Astrocyte of the hippocampus (primary cell): ENCODE data around the gene NEK10.
"Not testable (repeated sequence)": the region's sequence is repeated elsewhere in the genome, so short reads cannot be mapped to it uniquely, and the experiment has no call there.

Experiments used
- DNase-seq: peaks from one replicate; pipeline ENCODE4 v3.0.0; 2011; ENCODE audit warnings: low read depth, low spot score

Gene NEK10, protein sequence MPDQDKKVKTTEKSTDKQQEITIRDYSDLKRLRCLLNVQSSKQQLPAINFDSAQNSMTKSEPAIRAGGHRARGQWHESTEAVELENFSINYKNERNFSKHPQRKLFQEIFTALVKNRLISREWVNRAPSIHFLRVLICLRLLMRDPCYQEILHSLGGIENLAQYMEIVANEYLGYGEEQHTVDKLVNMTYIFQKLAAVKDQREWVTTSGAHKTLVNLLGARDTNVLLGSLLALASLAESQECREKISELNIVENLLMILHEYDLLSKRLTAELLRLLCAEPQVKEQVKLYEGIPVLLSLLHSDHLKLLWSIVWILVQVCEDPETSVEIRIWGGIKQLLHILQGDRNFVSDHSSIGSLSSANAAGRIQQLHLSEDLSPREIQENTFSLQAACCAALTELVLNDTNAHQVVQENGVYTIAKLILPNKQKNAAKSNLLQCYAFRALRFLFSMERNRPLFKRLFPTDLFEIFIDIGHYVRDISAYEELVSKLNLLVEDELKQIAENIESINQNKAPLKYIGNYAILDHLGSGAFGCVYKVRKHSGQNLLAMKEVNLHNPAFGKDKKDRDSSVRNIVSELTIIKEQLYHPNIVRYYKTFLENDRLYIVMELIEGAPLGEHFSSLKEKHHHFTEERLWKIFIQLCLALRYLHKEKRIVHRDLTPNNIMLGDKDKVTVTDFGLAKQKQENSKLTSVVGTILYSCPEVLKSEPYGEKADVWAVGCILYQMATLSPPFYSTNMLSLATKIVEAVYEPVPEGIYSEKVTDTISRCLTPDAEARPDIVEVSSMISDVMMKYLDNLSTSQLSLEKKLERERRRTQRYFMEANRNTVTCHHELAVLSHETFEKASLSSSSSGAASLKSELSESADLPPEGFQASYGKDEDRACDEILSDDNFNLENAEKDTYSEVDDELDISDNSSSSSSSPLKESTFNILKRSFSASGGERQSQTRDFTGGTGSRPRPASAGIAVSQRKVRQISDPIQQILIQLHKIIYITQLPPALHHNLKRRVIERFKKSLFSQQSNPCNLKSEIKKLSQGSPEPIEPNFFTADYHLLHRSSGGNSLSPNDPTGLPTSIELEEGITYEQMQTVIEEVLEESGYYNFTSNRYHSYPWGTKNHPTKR

DNA sequence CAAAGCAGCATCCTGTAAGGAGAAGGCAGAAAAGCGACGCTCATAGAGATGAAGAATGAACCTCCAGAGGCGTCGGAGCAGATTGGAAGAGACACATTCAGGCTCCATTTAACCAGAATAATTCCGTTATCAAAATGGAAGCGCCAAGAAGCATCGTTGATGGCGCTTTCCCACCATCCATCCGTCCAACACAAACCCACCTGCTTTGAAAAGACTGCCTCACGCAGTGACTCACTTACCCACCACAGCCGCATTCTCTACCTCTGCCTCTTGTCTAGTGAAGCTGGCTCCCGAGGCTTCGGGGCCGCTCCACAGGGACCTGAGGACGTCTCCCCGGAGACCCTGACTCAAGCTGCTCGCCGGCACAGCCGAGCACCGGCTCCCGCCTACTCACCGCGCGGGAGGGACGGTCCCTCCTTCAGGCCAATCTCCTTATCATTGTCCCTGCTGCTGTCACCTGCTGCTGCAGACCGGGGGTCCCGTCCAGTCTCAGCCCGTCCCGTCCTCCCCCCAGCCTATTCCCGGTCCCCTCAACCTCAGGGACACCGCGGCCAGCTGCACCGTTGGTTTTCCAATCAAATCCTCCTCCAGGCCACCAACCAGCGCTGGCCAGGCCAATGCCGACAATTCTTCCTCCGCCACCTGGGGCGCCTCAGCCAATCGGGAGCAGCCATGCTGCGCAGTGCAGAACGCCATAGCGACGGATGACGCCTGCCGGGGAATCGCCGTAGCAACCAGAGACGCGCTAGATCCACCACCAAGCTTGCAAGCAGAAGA lies at the start of gene NEK10:
NEK10 (minus strand) TSS at position 553 of the 777 bp plus-strand sequence. CDS start 16,501 bp downstream, outside the sequence.
- DNase-seq = peak; percentile 96

DNA sequence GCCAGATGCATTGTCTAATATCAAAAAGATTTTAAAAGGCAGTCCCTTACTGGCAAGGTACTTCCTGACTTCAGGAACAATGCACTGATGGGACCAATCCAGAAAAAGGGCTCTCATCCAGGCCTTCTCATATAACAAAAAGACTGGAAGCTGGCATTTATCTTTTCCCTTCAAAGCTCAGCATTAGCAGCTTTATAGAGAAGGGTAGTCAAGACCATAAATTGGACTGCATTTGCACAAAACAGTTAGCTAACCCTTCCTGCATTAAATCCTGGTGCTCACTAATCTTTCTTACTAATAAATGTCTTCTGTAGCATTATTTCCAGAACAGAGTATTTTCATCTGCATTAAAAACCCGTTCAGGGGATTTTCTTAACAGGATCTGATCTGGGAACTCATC lies 46.0 kb upstream of the NEK10 start:
- DNase-seq = no peak

DNA sequence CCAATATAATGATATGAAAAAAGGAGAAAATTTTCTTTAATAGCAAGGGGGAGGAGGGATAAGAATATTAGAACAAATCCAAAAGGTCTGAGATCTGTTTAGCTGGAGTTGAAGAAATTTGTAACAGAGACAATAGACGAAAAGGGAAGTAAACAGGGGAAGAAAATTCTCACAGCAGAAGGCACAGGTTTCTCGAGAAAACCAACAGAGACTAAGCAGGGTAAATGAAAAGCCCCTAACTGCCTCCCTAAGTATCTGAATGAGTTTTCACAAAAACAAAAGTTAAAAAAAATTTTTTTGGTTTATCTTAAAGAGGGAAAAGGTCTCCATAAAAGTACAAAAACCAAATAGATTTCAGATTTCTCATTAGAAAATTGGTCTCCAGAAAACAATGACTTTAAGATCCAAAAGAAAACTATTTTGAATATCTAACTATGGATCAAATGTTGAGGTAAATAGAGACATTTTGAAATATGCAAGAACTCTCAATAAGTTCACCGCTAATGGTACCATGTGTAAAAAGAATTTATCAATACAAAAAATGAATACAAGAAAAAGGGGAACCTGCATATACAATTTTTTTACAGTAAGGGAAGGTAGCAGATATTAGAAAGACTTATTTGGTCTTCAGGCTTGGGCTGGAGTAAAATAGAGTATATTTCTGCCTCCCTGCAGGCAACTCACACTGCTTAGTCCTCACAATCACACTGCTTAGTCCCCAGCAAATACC lies 23.9 kb upstream of the NEK10 start:
- no peak for DNase-seq

DNA sequence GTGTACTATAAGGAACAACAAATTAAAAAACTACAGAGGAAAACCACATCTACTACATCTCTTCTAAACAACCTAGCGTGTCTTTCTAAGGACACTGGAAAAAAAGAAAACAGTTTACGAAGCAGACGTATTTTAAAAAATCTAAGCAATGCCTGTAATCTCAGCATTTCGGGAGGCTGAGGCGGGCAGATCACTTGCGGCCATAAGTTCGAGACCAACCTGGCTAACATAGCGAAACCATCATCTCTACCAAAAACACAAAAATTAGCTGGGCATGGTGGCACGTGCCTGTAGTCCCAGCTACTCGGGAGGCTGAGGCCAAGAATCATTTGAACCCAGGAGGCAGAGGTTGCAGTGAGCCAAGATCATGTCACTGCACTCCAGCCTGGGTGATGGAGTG lies 23.2 kb upstream of the NEK10 start:
- DNase-seq = not testable (repeated sequence)

DNA sequence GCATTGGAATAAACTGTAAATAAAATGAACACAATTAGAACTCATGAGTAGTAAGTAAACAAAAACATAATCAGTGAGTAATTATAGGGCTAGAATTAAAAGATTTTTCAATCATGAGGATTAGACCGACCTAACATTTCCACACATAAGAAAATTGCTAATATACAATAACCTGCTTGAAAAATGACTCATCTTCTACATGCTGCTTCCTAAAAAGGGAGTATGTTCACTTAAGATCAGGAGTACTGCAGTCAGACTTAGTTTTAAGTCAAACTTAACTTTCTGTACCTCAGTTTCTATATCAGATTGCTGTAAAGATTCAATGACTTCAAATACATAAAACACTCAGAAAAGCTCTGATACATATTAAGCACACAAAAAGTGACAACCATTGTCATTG lies 22.6 kb upstream of the NEK10 start:
- DNase-seq = no peak

DNA sequence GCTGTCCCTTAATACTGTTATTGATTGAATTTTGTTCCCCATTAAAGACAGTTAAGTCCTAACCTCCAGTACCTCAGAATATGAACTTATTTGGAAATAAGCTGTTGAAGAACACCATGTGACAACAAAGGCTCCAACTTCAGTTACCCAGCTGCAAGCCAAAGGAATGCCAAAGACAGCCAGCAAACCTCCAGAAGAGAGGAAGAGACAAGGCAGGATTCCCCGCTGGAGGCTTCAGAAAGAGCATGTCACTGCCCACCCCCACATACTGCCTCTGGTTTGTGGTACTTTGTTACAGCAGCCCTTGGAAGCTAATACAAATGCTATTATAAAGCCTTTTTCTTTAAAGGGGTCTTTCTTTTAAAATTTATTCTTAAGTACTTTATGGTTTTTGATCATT lies 18.4 kb upstream of the NEK10 start:
- peak; percentile 31 for DNase-seq

DNA sequence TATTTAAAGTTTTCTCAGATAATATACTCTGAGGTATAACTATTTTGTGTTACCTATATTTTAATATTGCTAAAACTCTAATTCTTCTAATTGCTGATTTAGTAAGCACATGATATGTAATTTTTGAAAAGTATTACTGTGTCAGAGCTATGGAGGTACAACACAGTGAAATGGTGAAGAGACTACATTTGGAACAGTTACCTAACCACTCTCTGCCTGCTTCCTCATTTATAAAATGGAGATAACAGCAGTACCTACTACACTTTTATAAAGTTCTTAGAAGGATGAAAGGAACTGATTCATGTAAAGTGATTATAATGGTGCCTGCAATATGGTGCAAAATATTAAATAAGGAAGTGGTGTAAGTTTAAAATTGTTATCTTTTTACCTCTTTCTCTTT lies 16.3 kb upstream of the NEK10 start:
- DNase-seq = no peak

DNA sequence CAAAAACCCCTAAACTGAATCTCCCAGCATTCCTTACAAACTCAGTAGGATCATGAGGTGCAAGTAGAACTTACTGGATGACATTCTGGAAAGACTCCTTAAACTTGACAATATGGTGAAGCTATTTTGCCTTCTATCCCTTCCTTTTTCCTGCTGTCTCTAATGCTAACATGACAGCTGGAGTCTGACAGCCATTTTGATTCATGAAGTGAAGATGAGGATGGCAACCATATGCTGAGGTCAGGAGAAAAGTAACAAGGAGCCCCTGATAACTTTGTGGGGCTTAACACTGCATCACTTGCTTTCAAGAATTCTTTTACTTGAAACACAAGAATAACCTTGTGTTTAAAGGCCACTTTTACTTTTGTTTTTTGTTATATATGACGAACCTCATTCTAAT lies 15.0 kb upstream of the NEK10 start:
- no peak for DNase-seq

DNA sequence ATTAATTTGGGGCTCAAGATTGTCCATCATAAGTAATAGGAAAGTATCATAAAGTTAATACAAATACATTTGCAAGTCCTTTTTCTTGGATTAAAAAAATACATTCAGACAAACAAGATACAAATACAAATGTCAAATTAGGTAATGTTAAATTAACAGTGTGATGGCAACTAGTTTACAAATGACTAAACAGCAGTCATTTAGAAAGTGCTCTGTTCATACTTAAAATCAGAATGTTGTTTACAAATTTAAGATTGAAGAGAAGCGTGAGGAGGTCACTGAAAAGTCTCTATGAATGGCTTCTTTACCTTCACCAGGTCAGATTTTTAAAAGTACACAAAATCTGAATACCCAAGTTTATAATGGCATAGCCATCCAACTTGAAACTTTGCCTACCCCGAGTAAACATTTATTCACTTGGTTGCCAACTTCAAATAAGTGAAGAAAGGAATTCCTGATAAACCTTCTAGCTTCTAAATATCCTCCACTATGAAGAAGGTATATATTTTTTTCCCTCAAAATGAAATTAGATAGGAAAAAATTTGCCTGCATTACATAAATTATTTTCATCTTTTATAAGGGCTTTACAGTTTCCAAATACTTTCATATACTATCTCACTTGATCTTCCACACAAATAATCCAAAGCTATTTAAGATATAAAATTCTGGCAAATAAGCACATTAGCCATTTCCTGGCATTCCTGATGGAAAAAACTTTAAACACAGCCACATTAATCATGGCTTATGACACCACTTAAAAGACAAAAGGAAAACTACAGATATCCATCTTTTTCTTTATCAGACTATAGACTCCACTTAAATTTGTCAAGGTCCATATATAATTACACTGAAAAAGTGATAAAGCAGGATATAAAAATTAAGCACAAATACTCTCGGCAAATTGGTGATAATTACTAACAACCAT lies 11.5 kb upstream of the NEK10 start:
- DNase-seq = no peak

DNA sequence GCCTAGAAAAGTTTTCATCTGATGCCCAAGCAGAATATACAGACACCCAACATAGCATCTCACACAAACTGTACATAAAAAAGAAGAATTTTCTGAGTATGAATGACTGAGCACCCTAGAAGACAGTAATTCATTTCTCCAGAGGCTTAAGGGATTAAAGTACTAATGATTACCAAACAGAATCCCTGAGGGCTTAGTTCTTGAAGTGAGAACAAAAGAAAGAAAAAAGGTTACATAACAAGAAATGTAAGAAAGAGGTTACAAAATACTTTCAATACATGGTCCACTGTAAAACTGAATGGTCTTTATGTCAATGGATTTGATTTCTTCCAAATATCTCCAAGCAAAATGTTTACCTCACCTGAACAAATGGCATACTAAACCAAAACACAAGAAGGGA lies 9.1 kb upstream of the NEK10 start:
- DNase-seq = no peak

DNA sequence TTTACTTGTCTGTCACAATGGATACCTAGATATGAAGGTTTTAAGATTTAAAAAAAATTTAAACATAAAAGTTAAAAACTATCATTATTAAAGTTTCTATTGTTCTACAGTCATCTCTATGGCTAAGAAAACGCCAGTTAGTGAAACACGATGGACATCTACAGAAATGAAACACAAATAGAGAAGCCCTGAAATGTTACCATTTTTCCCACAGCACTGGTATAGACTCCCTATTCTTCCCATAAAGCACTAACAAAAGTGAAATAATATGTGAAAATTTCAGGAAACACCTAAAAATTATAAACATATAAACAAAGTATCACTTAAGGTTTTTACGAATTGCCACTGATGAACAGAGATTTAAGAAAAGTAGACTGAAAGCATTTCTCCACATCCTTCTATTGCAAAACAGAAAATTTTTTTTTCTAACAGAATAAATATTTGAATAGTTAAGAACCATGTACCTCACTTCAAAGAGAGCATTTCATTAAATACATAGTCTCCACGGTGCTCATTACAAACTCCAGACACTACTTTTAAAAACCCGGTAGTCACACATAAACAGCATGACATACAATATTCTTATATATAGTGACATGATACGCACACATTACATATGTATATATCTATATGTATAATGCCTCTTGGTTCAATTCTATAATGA lies 7.1 kb upstream of the NEK10 start:
- no peak for DNase-seq

DNA sequence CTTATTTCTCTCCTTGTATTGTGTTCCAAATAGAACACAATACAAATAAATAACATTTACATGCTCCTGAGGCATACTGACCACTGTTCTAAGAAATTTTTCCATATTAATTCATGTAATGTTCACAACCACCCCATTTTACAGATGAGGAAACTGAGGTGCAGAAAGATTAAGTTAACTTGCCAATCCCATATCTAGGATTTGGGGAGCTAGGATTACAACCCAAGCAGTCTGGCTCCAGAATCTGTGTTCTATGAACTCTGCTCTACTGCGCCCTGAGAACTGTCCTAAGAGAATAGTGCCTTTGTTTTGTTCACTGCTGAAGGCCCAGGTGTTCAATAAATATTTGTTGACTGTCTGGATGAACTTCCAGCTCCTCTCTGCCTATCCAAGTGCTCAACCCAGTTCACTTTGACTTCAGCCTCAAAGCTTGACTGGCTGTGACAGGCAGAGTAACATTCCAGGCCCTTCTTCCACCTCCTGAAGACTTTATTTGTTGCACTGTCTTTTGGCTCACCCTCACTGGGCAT lies 3.1 kb downstream of the NEK10 start:
- DNase-seq = no peak

DNA sequence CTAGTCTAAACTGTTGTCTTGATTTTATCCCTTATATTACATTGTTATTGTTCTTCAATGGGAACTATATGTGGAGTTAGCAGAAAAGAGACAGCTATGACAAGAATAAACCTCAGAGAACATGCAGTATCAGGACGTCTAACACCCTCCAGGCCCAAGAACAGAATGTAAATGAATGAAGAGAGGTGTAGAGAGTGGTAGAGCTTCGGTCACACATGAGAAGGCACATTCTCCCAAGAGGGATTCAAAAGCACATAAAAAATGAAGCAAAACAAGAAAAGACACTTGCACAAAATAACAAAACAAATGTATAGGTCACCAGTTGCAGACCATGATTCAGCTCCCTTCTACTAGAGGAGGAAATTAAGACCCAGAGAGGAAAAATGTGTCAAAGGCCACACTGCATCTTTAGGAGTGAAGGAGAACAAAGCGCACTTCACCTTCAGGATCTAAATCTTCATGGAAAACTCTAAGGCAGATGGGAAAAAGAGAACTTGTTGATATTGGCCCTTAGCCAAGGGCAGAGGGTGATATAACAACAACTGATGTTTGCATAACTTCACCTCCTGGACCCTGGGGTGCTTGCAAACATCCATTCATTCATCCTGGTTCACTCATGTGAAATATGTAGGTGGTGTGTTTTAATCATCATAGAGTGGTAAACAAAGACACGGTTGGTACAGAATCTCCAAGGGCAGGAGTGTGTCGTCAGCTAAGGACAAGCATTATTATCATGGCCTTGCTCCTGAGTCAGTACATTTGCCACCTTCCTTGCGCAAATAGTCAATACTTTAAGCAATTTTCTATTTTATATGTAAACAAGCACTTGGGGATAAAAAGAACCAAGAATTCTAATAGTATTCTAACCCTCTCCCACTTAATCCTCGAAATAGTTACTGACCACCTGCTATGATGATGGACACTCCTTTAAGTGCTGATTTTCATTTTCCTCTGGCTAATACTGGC lies 8.8 kb downstream of the NEK10 start:
- peak; percentile 38 for DNase-seq

DNA sequence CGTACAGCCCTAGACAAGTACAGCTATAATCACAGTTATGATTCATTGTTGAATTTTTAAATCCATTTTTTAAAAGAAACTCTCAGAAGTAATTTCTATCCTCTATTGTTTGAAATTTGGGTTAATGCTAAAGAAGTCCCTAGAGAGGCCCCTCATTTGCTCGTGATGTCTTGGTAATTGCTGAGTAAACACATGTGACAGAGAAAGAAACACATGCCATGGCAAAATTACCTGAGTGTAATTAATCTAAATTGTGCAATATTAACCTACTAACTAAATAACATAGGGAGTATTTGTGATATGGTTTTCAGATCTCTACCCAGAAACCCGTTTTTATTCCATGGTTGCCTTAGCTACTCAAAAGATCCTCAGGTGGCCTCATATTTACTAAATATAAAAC lies 10.8 kb downstream of the NEK10 start:
- no peak for DNase-seq

DNA sequence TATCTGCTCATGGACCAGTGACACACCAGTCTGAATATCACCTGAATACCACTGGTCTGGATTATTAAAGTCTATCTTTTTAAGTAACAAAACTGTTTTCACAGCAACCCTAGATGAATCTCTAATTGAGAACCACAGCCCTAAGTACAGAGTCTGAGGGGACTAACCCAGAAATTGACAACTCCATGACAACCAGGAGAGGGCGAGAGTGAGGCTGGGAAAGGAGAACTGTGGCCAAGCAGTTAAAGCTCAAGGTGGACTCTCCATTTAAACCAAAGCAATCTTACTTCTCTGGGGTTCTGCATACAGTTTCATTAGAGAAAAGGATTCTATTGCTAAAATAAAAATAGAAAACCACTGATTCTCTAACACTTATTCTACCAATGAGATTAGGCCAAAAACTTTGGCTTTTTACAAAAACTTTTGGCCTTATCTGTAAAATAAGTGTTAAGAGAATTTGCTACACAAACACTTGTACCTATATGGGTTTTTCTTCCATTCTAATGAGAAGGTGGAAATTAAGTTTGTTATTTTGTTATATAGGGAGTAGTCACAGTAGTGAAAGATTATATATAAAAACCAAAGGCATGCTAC lies 11.4 kb downstream of the NEK10 start:
- DNase-seq = peak; percentile 70

DNA sequence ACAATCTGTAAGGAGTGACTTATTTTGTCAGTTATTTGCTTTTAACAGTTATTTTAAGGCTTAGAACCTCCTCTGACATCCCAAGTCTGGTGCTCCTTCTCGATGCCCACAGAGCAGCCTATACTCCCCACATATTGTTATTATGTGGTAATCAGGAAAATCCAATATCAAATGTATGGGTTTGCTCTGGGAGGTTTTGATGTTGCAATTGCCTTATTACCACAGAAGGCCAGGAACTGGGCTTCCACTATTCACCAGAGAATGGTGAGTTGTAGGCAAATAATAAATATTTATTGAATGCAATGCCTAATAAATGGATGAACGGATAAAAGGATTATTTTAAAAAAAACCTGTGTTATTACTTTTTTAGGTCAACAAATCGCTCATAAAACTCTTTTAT lies 12.2 kb downstream of the NEK10 start:
- DNase-seq = no peak

DNA sequence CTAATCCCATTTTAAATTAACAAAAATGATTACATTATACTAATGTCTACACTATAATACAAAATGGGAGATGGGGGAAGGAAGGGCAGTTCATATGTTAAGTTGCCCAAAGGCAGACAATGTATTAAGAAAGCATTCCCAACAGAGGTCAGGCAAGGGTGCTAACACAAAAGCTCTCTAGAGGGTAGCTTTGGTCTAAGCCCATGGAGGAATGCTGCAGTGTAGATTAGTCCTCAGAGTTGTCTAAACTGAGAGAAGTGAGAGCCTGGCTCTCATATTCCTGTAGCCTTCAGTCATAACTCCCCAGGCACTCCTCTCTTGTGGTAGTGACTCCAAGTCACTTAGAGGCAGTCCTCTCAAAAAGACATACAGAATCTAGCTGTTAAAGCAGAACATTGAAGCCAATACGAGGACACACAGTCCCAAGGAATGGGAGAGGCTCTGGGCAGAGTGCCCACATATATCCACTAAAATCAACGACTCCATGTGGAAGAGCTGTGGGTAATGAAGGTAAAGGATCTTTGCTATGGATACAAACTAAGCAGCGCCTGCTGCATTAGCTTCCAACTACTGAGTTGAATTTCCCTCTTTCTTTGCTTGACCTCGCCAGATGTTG lies 14.5 kb downstream of the NEK10 start:
- DNase-seq = no peak
